Nucleus accumbens (tissue), 56 donors: ENCODE data around the gene BMP8A.
A peak's percentile ranks its signal among the peaks of the same experiment; 100 is the strongest.
"Not testable (repeated sequence)": the region's sequence is repeated elsewhere in the genome, so short reads cannot be mapped to it uniquely, and the experiment has no call there.

Source experiments
- DNase-seq, 56 donors: peaks; one replicate each; lab custom pipeline; 2025; lab: John Stamatoyannopoulos, UW

Gene BMP8A

DNA sequence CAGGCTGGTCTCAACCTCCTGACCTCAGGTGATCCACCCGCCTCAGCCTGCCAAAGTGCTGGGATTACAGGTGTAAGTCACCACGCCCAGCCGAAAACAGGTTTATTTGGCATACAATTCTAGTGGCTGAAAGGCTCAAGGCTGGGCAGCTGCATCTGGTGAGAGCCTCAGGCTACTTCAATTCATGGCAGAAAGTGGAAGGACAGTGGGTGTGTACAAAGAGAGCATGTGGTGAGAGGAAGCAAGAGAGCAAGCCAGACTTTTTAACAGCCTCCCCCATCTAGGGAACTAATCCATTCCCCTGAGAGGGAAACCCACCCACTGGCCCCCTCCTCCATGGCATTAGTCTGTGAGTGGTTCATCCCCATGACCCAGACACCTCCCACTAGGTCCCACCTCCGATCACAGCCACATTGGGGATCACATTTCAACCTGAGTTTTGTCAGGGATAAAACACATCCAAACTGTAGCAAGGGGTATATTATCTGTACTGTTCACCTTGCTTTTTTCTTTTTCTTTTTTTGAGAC lies 9.5 kb downstream of the BMP8A start:
- no peak for DNase-seq

DNA sequence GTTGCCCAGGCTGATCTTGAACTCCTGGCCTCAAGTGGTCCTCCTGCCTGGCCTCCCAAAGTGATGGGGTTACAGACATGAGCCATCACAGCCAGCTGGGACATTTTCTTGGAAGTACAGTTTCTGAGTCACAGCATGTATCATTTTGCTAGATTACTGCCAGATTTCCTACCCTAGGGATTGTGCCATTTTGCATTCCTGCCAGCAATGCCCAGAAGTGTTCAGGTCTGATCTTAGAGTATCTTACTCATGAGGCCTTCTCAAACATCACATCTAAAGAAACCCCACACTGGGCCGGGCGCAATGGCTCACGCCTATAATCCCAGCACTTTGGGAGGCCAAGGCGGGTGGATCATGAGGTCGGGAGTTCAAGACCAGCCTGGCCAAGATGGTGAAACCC lies 10.2 kb downstream of the BMP8A start:
- no peak for DNase-seq

DNA sequence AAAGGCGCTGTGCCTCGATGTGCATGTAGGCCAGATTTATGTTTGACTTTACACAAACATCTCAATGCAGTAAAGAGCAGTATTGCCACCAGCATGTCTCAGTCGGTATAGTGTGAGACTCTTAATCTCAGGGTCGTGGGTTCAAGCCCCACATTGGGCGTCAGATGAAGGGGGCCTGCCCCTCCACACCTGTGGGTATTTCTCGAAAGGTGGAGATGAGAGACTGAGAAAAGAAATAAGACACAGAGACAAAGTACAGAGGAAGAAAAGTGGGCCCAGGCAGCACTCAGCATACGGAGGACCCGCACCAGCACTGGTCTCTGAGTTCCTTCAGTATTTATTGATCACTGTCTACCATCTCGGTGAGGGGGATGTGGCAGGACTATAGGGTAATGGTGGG lies 13.0 kb downstream of the BMP8A start:
- not testable (repeated sequence) for DNase-seq

DNA sequence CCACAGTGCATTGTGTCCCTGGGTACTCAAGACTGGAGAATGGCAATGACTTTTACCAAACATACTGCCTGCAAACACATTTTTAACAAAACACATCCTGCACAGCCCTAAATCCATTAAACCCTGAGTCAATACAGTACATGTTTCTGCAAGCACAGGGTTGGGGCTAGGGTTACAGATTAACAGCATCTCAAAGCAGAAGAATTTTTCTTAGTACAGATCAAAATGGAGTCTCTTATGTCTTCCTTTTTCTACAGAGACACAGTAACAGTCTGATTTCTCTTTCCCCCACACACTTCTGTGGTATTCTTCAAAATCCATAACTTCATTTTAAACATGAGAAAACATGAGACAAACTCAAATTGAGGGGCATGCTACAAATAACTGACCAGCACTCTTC lies 13.9 kb downstream of the BMP8A start:
- DNase-seq: no peak

DNA sequence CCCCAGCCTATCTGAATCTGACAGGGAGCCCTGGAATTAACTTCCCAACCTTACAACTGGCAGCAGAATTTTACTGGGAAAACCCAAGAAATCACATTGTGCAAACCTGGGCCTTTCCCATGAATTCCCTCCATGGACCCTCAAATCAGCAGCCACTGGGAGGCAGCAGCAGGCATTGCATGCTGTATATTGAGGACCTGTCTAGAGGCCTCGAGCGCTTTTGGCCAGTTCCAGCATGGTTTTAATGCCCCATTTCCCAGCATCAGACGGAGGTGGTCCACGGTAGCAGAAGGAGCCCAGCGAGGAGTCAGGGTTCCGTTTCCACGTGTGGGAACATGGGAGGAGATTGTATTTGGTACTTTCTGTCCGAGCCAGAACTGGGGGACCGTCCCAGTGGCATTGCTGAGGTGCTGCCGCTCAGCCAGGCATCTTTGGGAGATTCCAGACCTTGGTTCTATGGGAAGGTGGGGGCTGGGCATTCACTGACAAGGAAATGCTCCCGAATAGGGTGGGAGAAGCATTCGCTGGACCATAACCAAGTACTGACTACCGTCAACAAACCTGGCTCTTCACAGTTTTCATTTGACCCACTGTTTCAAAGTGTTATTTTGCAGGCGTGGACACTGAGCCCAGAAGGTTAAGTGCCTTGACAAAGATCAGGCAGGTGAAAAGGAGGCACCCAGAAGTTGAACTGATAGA lies 15.9 kb downstream of the BMP8A start:
- DNase-seq: peak in 11 of 56 donors; percentile 10 to 44 (median 19)

DNA sequence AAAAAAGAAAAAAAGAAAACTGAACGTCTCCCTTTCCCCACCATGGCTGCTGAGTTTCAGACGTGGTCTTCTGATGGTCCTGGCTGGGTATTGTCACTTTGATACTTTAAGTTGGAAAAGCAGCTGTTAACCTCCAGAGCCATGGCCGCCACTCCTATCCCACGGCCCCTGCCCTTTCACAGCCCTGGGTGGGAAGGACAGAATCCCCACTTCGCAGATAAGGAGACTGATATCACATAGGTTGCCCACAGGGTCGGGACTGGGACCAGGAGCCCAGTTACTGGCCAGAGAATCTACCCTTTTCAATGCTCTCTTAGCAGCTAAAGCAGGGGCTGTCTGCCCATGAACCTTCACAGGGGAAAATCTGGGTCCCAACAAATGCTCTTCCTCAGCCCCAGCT lies 16.8 kb downstream of the BMP8A start:
- DNase-seq: no peak

DNA sequence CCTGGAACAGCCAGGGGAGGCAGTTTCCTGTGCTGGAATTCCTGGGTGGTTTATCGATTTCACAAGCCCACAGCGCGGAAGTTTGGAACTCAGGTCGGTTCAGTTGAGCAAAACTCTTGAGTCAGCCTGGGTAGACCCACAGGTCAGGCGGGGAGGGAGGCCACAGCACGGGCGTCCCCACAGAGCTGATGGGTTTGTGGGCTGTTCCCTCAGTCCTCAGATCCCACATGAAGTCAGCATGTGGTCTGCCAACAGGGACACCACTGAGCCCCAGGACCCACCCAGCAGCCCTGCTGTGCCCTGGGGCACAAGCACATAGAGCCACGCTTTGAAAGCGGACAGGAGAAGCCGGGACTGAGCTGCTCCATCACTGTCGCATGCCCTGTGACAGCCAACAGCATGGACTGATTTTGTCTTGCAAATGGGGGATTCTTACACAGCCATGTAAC lies 17.4 kb downstream of the BMP8A start:
- DNase-seq: no peak

DNA sequence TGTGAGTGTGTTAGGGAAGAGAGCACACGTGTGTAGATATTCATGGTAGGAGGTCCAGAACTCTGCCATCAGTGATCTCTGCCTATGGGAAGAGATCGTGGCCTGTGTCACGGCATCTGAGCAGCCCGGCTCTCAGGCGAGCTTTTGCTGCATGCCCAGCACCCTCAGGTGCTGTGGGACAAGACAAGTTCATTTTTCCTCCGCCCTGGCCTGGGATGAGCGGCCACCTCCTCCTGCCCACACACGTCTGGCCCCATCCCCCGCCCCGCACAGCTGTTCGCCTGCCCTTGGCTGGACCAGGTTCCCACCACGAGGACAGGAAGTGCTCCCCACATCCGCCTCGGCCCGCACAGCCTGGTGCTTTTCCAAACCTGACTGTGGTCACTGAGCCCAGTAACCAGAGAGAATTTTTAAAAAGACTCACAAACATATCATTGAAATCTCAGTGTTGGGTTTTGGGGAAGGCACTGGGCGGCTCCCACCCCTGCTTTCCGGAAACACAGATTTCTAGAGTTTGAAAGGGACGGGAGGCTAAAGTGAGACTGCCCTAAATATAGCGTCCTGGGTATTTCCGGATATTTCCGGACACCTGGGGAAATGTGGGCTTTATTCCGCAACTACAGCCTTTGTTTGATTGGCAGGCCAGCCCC lies 18.0 kb downstream of the BMP8A start:
- peak in 1 of 56 donors; percentile 21 for DNase-seq

DNA sequence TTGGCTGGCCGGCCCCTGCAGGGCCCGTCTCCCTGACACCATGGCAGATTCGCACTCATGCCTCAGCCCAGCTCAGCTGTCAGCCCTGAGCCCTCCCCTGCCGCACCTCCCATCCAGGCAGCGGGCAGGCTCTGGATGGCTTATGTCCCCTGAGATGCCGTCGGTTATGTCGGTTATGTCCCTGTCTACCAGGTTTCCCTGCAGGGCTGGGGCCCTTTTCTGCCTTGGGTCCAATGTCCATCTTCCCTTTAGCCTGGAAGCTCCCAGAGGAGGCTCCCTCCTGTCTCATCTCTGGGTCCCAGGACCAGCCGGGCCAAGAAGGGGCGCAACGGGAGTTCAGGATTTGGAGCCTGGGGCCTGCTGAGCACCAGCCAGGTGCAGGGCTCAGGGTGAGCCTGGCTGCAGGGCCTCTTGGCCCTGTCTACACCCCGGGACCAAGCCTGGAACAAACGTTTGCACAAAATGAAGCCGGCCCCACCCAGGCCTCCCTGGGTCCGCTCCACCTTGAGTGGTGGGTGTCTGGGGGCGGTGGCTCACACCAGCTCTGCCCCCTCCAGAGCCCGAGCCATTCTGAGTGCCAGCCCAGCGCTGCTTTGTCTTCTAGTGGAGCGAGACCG lies 19.2 kb downstream of the BMP8A start:
- DNase-seq: not testable (repeated sequence)

DNA sequence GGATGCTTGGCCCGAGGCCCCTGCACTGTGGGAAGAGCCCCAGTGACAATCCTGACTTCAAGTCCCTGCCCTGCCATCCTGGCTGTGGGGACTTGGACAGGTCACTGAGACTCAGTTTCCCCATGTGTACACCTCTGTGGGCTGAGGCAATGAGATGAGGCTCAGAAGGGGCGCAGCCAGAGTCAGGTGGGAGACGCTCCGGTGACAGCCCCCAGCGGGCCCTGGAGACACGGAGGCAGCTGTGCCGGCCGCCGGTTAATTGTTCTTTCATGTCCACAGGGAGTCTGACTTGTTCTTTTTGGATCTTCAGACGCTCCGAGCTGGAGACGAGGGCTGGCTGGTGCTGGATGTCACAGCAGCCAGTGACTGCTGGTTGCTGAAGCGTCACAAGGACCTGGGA lies 20.0 kb downstream of the BMP8A start:
- not testable (repeated sequence) for DNase-seq

DNA sequence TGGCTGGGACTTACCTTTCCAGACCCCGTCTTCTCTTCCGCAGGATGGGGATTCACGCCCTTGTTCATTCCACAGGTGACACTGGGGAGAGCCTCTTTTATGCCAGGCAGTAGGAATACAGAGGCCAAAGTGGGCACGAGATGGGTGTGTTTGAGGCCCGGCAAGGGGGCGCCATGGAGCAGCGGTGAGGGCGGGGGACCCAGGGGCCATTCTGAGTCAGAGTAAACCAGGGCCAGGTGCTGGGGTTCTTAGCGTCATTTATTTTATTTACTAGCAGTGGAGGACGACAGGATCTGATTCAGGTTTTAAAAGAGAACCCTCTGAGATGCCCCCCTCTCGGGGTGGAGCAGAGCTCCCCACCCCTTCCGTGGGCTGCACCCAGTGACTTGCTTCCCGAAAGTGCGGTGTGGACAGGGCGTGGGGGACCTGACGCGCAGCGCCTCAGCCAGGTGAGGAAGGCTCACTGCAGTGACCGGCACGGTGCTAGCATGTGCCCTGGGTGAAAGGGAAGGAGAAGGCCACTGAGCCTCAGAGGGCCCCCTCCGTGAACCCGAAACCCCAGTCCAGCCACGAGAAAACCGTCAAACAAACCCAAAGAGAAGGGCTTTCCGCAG lies 20.9 kb downstream of the BMP8A start:
- DNase-seq: not testable (repeated sequence)

DNA sequence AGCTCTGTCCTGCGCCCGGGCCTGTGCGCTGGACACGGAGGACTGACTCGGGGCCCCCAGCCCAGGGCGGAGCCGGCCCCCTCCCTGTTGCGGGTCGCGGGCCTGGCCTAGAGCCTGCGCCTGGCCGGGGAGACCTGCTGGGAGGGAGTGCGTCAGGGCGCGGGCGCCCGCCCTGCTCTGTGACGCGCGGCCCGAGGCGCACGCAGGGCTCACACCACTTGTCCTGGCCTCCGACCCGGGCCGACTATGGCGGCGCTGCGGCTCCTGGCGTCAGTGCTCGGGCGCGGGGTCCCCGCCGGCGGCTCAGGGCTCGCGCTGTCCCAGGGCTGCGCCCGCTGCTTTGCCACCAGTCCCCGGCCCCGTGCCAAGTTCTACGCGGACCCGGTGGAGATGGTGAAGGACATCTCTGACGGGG lies 23.3 kb downstream of the BMP8A start:
- not testable (repeated sequence) for DNase-seq

DNA sequence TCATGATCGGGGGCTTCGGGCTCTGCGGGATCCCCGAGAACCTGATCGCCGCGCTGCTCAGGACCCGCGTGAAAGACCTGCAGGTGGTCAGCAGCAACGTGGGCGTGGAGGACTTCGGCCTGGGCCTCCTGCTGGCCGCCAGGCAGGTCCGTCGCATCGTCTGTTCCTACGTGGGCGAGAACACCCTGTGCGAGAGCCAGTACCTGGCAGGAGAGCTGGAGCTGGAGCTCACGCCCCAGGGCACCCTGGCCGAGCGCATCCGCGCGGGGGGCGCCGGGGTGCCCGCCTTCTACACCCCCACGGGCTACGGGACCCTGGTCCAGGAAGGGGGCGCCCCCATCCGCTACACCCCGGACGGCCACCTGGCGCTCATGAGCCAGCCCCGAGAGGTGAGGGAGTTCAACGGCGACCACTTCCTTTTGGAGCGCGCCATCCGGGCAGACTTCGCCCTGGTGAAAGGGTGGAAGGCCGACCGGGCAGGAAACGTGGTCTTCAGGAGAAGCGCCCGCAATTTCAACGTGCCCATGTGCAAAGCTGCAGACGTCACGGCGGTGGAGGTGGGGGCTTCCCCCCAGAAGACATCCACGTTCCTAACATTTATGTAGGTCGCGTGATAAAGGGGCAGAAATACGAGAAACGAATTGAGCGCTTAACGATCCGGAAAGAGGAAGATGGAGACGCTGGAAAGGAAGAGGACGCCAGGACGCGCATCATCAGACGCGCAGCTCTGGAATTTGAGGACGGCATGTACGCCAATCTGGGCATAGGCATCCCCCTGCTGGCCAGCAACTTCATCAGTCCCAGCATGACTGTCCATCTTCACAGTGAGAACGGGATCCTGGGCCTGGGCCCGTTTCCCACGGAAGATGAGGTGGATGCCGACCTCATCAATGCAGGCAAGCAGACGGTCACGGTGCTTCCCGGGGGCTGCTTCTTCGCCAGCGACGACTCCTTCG lies 24.0 kb downstream of the BMP8A start:
- DNase-seq: not testable (repeated sequence)

DNA sequence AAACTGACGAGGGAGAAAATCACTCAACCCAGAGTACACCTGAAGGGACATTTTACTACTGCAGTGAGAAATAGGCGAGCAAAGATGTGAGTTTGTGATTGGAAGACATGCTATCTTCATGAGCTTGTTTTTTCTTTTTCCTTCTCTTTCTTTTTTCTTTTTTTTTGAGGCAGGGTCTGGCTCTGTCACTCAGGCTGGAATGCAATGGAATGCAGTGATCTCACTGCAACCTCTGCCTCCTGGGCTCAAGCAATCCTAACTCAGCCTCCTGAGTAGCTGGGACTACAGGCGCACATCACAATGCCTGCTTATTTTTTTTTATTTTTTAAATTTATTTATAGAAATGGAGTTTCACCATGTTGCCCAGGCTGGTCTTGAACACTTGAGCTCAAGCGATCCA lies 25.4 kb downstream of the BMP8A start:
- DNase-seq: not testable (repeated sequence)

DNA sequence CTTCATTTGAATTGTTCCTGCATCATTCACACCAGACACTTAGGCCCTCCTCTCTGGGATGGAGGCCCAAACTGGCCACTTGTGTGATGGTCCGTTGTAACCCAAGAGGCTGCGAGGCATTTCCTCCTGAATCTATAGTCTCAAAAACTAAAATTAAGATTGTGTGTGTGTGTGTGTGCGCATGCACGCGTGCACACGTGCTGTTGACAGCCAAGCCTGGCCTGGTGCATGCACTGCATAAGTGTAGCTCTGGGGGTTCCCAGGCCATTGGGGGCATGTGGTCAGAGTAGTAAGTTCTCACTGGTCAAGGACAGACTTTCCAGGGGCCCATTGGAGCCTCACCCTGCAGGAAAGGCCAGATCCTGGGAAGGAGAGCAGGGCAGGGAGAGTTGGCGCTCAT lies 26.5 kb downstream of the BMP8A start:
- not testable (repeated sequence) for DNase-seq

DNA sequence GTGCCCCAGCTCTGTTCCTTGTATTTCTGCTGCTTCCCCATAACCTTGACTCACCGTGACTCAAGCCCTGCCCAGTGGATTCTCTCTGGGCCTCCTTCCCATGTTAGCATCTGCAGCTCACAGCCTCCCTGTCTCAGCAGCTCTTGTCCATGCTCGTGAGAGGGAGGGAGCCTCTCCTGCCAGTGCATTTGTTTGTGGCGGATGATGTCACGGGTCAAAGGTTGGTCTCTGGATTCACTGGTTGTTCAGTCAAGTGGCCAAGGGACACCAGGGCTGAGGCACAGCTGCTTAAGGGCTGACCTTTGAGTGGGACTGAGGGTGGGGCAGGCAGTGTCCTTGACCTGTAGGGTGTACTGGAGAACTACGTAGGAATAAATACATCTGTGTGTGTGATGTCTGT lies 27.9 kb downstream of the BMP8A start:
- DNase-seq: not testable (repeated sequence)

DNA sequence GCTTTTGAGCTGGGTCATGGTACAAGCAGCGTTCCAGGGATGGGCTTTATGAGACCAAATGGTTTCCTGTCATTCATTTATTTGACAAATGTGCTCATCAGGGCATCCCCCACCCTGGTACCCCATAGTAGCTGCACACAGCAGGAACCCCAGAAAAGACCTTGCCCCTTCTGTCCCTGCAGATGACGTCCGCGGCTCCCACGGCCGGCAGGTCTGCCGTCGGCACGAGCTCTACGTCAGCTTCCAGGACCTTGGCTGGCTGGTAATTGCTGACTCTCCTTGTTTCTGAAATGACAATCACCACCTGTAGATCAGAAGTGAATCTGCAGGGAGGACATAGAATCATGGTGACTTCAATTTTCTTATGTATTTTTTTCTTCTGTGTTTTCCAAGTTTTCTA lies 30.8 kb downstream of the BMP8A start:
- DNase-seq: not testable (repeated sequence)

DNA sequence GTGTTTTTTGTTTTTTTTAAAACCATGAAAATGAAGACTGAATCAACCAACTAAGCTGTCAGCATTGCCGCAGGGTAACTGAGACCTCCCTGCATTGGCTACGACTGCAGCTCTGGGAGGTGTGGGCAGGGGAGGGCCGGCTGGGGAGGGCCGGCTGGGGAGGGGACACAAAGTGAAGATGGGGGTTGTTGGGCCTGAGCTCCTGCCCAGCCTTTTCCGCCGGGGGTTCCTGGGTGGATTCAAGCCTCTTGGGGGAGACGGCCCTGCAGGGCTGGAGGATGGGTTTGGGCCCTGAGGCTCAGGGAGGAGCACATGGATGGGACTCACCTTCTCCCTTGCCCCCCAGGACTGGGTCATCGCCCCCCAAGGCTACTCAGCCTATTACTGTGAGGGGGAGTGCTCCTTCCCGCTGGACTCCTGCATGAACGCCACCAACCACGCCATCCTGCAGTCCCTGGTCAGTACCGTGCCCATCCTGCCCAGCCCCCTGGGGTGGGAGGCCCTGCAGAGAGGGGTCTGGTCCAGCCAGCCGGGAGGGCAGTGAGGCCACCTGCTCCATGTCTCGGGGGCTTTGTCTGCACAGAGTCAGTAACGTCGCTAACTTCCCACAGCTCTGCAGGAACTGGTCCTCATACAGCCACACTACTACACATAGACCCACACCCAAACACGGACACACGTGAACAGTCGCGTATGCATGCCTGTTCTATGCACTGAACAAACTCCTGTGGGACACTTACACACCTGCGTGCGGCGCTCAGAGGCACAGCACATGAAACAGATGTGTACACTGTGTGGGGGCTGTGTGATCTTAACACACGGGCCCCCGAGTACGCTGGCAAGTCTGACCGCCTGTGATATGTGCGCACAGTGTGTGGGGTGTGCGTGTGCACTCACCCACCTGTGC lies 31.5 kb downstream of the BMP8A start:
- no peak for DNase-seq

DNA sequence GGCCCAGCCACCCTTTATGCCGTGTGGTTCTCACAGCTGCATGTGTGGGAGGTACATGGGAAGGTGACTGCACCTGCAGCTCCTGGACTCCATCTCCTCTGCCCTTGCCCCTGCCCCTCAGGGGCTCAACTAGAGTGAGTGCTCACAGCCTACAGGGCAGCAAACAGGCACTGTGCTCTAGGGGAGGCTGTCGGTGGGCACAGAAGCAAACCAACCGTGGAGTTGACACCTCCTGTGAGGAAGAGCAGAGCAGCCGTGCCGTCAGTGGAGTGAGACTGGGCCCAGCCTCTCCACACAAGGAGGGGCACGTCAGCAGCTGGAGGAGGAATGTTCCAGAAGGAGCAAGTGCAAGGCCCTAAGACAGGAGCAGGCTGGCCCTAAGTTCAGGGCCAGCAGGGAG lies 32.7 kb downstream of the BMP8A start:
- no peak for DNase-seq
